ENCODE measurements around the gene FHL2. TPM values are rescaled to one million over a fixed set of nuclear protein-coding genes. Genes with fewer than 3 reads are reported as not detected.

Gene FHL2
- total and polyA plus RNA-seq, 12 donors = 41.2 to 213 (median 103) TPM

DNA sequence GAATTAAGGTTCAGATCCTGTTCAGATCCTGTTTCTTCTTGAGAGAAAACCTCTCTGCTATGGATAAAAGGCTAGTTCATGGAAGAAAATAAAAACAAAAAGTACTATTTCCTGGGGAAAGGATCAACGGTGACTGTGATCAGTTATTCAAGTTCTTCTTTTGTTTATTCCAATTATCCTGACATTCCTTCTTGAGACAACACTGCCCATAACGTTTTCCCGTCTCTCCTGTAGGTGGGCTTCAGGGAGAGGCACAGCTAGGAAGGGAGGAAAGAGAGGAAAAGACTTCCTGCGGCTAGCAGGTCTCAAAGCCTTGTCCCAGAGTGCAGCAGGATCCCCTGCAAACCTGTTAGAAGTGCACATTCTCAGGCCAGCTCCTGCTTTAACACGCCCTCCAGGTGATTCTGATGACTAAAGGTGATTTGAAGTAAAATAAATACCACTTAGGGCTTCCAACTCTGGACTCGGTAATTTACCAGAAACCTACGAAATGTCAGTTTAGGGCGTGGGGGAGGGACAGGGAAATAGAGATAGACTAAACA lies 4.5 kb upstream of the FHL2 start:
- no peaks in the 10 kb centered on the region for H3K36me3 ChIP-seq (replicated peaks in 1 of 2)
- TF ChIP-seq, protein P1, sequence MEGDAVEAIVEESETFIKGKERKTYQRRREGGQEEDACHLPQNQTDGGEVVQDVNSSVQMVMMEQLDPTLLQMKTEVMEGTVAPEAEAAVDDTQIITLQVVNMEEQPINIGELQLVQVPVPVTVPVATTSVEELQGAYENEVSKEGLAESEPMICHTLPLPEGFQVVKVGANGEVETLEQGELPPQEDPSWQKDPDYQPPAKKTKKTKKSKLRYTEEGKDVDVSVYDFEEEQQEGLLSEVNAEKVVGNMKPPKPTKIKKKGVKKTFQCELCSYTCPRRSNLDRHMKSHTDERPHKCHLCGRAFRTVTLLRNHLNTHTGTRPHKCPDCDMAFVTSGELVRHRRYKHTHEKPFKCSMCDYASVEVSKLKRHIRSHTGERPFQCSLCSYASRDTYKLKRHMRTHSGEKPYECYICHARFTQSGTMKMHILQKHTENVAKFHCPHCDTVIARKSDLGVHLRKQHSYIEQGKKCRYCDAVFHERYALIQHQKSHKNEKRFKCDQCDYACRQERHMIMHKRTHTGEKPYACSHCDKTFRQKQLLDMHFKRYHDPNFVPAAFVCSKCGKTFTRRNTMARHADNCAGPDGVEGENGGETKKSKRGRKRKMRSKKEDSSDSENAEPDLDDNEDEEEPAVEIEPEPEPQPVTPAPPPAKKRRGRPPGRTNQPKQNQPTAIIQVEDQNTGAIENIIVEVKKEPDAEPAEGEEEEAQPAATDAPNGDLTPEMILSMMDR (IDR thresholded peaks at IDR 0.05) = no peak
- TF ChIP-seq POLR2A (IDR thresholded peaks at IDR 0.05) = no peak
- peak in 1 of 7 donors; percentile 37 for DNase-seq
- no peak overlapping the region for H3K4me3 ChIP-seq
- H3K9me3 ChIP-seq (replicated peaks in 1 of 3) = no peaks in the 10 kb centered on the region
- intact Hi-C loops (cut with DNase I) = no loop called here
- 80 to 84% (median 83%) methylated on average over 8 of the region's 8 CpGs for WGBS, 4 donors
- H3K27me3 ChIP-seq = no peaks in the 10 kb centered on the region
- peaks cover 0 to 22% of the 10 kb centered on the region in 2 donors for H3K4me1 ChIP-seq (replicated peaks in 1 of 2)
- H3K27ac ChIP-seq = peak overlapping the region in 1 of 5 donors; percentile 80

DNA sequence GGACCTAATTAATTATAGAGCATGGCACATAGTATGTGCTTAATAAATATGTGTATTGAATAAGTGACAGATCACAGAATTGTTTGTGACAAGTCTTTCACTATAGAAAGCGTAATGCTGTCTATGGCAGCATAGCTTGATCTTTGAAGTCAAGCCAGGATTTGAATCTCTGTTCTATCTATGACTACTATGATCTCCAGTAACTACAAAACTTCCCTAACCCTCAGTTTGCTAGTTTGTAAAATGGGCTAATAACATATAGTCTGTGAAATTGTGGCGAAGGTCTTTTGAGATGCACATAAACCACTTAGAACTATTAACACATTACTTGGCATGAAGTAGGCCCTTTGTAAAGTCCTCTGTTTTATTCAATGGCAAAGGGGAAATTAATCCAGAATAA lies 4.0 kb upstream of the FHL2 start:
- H3K36me3 ChIP-seq (replicated peaks in 1 of 2) = no peaks in the 10 kb centered on the region
- no peaks in the 10 kb centered on the region for H3K9me3 ChIP-seq (replicated peaks in 1 of 3)
- 95 to 100% (median 97%) methylated on average over 2 of the region's 2 CpGs for WGBS, 4 donors
- peaks cover 0 to 26% of the 10 kb centered on the region in 2 donors for H3K4me1 ChIP-seq (replicated peaks in 1 of 2)
- TF ChIP-seq POLR2A (IDR thresholded peaks at IDR 0.05) = no peak
- TF ChIP-seq, protein P1 (IDR thresholded peaks at IDR 0.05) = no peak
- intact Hi-C loops (cut with DNase I) = no loop called here
- no peak for DNase-seq
- H3K27me3 ChIP-seq = no peaks in the 10 kb centered on the region
- no peak overlapping the region for H3K4me3 ChIP-seq
- no peak overlapping the region for H3K27ac ChIP-seq

DNA sequence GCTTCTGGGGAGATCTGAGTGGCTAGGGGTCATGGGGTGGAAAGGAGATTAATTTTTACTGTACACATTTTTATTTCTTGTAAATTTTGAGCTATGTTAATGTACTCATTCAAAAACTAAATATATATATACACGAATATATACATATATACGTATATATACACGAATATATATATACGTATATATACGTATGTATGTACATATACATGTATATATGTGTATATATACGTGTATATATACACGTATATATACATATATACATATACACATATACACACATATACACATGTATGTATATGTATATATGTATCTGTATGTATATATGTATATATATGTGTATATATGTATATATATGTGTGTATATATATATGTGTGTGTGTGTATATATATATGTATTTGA lies 3.0 kb upstream of the FHL2 start:
- intact Hi-C loops (cut with DNase I) = no loop called here
- Histone ChIP-seq H3K4me3 (no peak overlapping the region), H3K27me3 (no peaks in the 10 kb centered on the region), H3K9me3 (replicated peaks in 1 of 3) (no peaks in the 10 kb centered on the region), H3K27ac (no peak overlapping the region), H3K4me1 (replicated peaks in 1 of 2) (peaks cover 0 to 34% of the 10 kb centered on the region in 2 donors), H3K36me3 (replicated peaks in 1 of 2) (no peaks in the 10 kb centered on the region)
- DNase-seq = no peak
- 85 to 90% (median 87%) methylated on average over 7 of the region's 7 CpGs for WGBS, 4 donors
- TF ChIP-seq, protein P1 (IDR thresholded peaks at IDR 0.05) = no peak
- TF ChIP-seq POLR2A (IDR thresholded peaks at IDR 0.05) = no peak

DNA sequence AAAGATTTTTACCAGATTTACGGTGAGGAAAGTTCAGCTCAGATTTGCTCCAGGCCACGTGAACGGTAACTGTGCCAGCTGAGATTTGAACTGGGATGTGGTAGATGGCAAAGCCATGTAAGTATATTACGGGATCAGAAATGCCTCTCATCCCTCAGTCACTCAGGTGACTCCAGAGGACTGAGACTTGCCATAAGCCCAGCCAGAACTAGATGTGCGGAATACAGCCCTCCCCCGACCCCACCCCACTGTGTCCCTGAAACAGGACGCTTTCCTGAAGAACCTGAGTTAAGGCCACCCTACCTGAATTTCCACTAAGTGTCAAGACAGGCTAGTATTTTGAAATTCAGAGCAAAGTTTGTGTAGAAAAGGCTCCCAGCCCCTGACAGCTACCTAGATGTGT lies 1.3 kb upstream of the FHL2 start:
- Histone ChIP-seq H3K4me3 (no peak overlapping the region), H3K4me1 (replicated peaks in 1 of 2) (peaks cover 2 to 42% of the 10 kb centered on the region in 2 donors), H3K27me3 (no peaks in the 10 kb centered on the region), H3K9me3 (replicated peaks in 1 of 3) (no peaks in the 10 kb centered on the region), H3K27ac (no peak overlapping the region), H3K36me3 (replicated peaks in 1 of 2) (no peaks in the 10 kb centered on the region)
- WGBS, 4 donors = 93 to 97% (median 96%) methylated on average over 5 to 7 of the region's 7 CpGs
- TF ChIP-seq, protein P1 (IDR thresholded peaks at IDR 0.05) = no peak
- TF ChIP-seq POLR2A (IDR thresholded peaks at IDR 0.05) = no peak
- intact Hi-C loops (cut with DNase I) = no loop called here
- peak in 1 of 7 donors; percentile 44 for DNase-seq

All from adrenal gland (tissue), 12 donors.